Measurements from ENCODE around the gene APBA1.

Gene APBA1

GRCh38 chr9:69380811-69381210, 291.4 kb downstream of the APBA1 start:
- in situ Hi-C loops (cut with HindIII; ENCODE audit: low sequenced_read_pairs): no loop called here

- in situ Hi-C loops (cut with HindIII; ENCODE audit: low sequenced_read_pairs): no loop called here
These were observed 291.9 kb downstream of the APBA1 start for GRCh38 chr9:69380301-69380700.

- in situ Hi-C loops (cut with HindIII; ENCODE audit: low sequenced_read_pairs): no loop called here
These were observed 292.7 kb downstream of the APBA1 start for GRCh38 chr9:69379270-69379982.

GRCh38 chr9:69377981-69378380, 294.2 kb downstream of the APBA1 start:
- in situ Hi-C loops (cut with HindIII; ENCODE audit: low sequenced_read_pairs): no loop called here
